GM18867 (cell line): ENCODE results near the gene FES.
A peak's percentile ranks its signal among the peaks of the same experiment; 100 is the strongest.
"Not testable (repeated sequence)": the region's sequence is repeated elsewhere in the genome, so short reads cannot be mapped to it uniquely, and the experiment has no call there.

ENCODE experiments used
- ATAC-seq: cut with Tn5 transposase; IDR thresholded peaks from one replicate; pipeline ENCODE4 v1.9.1; 2021; ENCODE audit warnings: mild to moderate bottlenecking, moderate library complexity; ENCODE audit not compliant: unreplicated experiment

The FES gene

GRCh38 chr15:90860942-90861675 is 23.2 kb upstream of the FES start:
- ATAC-seq: no peak

GRCh38 chr15:90862487-90862886 is 21.8 kb upstream of the FES start:
- no peak for ATAC-seq

- ATAC-seq: no peak
Observed at GRCh38 chr15:90862964-90863778, 21.1 kb upstream of the FES start.

GRCh38 chr15:90863987-90864386 is 20.3 kb upstream of the FES start:
- ATAC-seq: no peak

GRCh38 chr15:90864507-90864906 is 19.8 kb upstream of the FES start:
- ATAC-seq: no peak

GRCh38 chr15:90865702-90866101 is 18.6 kb upstream of the FES start:
- no peak for ATAC-seq

GRCh38 chr15:90866161-90866715 is 18.1 kb upstream of the FES start:
- no peak for ATAC-seq

- ATAC-seq: no peak
Observed at GRCh38 chr15:90866800-90867199, 17.5 kb upstream of the FES start.

GRCh38 chr15:90868261-90868689 is 16.0 kb upstream of the FES start, which contains the start of gene FURIN:
Gene FURIN (plus strand): TSS chr15:90868588. CDS start chr15:90875741, 7,153 bp downstream.
- ATAC-seq: no peak

- ATAC-seq: no peak
Observed at GRCh38 chr15:90869140-90869541, 15.2 kb upstream of the FES start.

- no peak for ATAC-seq
Observed at GRCh38 chr15:90869601-90870353, 14.5 kb upstream of the FES start.

- ATAC-seq: no peak
Observed at GRCh38 chr15:90870354-90871138, 13.8 kb upstream of the FES start.

- peak; percentile 33 for ATAC-seq
Observed at GRCh38 chr15:90871139-90871715, 13.1 kb upstream of the FES start.

GRCh38 chr15:90871716-90872485 is 12.4 kb upstream of the FES start:
- peak; percentile 54 for ATAC-seq

GRCh38 chr15:90872486-90873184 is 11.7 kb upstream of the FES start:
- peak; percentile 6 for ATAC-seq

- ATAC-seq: no peak
Observed at GRCh38 chr15:90873488-90873997, 10.8 kb upstream of the FES start.

- ATAC-seq: no peak
Observed at GRCh38 chr15:90873998-90874605, 10.2 kb upstream of the FES start.

- not testable (repeated sequence) for ATAC-seq
Observed at GRCh38 chr15:90874986-90875385, 9.3 kb upstream of the FES start.
